SU-DHL-6 (cell line): ENCODE results near the gene ASAP2.

ENCODE experiments used
- EZH2phosphoT487 ChIP-seq: fragments of 200-600 bp; sonication (generic), shearing (Covaris generic); conservative IDR thresholded peaks from 2 replicates; pipeline ENCODE4 v1.6.1; 2018; ENCODE audit warnings: mild to moderate bottlenecking, antibody characterized with exemption, low read length, moderate library complexity, mixed read lengths
- TF ChIP-seq, protein P1 (sequence below): fragments of 200-600 bp; sonication (generic); IDR thresholded peaks from one replicate; pipeline ENCODE4 v1.5.1; 2017; ENCODE audit warnings: antibody characterized with exemption, mild to moderate bottlenecking, low read length, moderate library complexity; ENCODE audit not compliant: insufficient read depth, poor library complexity, severe bottlenecking

DNA sequence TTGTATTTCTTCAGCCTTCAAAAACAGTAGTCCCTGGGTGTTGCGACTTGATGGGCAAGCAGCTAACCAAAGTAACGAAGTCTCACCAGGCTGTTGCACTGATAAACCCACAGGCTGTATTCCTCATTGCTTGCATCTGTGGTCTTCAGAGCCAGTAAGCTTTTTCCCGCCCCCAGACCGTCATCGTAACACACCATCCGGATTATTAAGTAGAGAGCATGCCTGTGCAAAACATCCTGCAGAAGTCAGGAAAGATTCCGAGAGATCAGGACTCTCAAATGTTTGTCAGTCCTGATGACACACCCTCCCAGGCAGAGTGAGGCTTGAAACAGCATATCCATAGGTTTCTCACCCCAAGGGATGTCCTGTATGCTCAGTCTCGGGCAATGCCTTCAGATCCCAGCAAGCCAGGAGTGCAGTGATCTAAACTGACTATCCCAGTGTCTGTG is 200.8 kb downstream of the ASAP2 start:
- TF ChIP-seq, protein P1, sequence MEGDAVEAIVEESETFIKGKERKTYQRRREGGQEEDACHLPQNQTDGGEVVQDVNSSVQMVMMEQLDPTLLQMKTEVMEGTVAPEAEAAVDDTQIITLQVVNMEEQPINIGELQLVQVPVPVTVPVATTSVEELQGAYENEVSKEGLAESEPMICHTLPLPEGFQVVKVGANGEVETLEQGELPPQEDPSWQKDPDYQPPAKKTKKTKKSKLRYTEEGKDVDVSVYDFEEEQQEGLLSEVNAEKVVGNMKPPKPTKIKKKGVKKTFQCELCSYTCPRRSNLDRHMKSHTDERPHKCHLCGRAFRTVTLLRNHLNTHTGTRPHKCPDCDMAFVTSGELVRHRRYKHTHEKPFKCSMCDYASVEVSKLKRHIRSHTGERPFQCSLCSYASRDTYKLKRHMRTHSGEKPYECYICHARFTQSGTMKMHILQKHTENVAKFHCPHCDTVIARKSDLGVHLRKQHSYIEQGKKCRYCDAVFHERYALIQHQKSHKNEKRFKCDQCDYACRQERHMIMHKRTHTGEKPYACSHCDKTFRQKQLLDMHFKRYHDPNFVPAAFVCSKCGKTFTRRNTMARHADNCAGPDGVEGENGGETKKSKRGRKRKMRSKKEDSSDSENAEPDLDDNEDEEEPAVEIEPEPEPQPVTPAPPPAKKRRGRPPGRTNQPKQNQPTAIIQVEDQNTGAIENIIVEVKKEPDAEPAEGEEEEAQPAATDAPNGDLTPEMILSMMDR: no peak
- no peak for TF ChIP-seq EZH2phosphoT487
